ENCODE results near the gene TNP1.

TNP1 gene

DNA sequence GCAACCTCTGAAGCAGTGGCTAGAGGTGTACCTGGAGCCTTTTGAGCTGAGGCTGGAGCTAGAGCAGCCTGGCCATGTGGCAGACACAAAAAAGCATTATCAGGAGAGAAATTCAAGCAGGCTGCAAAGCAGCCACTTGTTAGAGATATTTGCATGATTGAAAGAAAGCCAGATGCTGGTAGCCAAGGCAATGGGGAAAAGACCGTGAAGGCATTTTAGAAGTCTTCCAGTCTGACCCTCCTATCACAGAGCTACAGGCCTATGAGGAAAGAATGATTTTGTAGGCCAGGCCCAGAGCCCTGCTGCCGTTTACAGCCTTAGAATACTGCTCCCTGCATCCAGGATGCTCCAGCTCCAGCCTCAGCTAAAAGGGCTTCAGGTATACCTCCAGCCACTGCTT lies 41.4 kb upstream of the TNP1 start:
- TF ChIP-seq, protein P1, sequence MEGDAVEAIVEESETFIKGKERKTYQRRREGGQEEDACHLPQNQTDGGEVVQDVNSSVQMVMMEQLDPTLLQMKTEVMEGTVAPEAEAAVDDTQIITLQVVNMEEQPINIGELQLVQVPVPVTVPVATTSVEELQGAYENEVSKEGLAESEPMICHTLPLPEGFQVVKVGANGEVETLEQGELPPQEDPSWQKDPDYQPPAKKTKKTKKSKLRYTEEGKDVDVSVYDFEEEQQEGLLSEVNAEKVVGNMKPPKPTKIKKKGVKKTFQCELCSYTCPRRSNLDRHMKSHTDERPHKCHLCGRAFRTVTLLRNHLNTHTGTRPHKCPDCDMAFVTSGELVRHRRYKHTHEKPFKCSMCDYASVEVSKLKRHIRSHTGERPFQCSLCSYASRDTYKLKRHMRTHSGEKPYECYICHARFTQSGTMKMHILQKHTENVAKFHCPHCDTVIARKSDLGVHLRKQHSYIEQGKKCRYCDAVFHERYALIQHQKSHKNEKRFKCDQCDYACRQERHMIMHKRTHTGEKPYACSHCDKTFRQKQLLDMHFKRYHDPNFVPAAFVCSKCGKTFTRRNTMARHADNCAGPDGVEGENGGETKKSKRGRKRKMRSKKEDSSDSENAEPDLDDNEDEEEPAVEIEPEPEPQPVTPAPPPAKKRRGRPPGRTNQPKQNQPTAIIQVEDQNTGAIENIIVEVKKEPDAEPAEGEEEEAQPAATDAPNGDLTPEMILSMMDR (conservative IDR thresholded peaks at IDR 0.05; ENCODE audit: control insufficient read depth, insufficient read depth, low read depth, low read length), result no peak
- H3K4me3 ChIP-seq (ENCODE audit: control insufficient read depth, low read depth, low read length), result no peak overlapping the region
- no peak for DNase-seq (ENCODE audit: low read depth)

DNA sequence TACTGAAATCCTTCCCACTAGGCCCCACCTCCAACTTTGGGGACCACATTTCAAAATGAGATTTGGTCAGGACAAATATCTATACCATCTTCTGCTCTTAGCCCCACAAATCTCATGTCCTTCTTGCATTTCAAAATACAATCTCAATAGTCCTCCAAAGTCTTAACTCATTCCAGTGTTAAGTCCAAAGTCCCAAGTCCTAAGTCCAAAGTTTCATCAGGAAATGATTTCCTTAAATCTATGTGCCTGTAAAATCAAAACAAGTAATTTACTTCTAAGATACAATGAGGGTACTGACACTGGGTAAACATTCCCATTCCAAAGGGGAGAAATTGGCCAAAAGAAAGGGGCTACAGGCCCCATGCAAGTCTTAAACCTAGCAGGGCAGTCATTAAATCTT lies 40.5 kb upstream of the TNP1 start:
- TF ChIP-seq, protein P1 (conservative IDR thresholded peaks at IDR 0.05; ENCODE audit: control insufficient read depth, insufficient read depth, low read depth, low read length), result no peak
- no peak overlapping the region for H3K4me3 ChIP-seq (ENCODE audit: control insufficient read depth, low read depth, low read length)
- no peak for DNase-seq (ENCODE audit: low read depth)

DNA sequence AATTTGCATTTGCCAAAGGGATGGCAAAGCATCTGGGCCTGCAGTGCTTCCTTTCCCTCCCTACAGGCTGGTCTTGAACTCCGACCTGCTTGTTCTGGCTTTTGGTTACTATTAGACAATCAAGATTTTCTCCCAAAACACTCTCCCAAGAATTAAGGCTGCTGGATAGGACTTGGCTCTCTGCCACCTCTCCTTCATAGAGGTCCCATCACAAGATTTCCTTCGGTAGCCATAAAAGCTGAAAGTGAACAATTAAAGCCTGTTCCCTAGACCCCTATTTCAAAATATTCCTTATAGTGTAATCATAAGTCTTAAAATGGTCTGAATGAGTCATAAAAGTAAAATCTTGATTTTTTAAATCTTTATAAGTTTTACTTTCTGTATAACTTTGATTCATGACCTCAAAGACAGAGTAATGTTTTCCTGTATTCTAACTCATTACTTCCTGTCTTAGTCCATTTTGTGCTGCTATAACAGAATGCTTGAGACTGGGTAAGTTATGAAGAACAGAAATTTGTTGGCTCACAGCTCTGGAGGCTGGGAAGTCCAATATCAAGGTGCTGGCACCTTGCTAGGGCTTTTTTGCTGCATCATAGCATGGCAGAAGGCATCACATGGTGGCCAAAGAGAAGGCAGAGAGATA lies 37.8 kb upstream of the TNP1 start:
- no peak for DNase-seq (ENCODE audit: low read depth)
- no peak overlapping the region for H3K4me3 ChIP-seq (ENCODE audit: control insufficient read depth, low read depth, low read length)
- TF ChIP-seq, protein P1 (conservative IDR thresholded peaks at IDR 0.05; ENCODE audit: control insufficient read depth, insufficient read depth, low read depth, low read length), result no peak

DNA sequence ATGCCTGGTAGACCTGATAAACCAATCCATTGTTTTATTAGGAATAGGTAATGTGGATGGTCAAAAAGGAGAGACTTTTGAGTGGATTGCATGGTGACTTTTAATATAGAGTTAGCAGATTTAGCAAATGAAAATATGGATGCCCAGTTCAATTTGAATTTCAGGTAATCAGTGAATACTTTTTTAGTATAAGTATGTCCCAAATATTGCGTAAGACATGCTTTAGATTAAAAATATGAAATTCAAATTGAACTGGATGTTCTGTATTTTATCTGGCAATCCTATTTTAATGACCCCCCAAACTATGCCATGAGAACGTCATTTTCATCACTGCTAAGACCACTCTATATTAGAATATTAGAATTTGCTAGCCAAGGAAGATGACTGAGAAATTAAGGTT lies 30.3 kb upstream of the TNP1 start:
- no peak overlapping the region for H3K4me3 ChIP-seq (ENCODE audit: control insufficient read depth, low read depth, low read length)
- no peak for DNase-seq (ENCODE audit: low read depth)
- TF ChIP-seq, protein P1 (conservative IDR thresholded peaks at IDR 0.05; ENCODE audit: control insufficient read depth, insufficient read depth, low read depth, low read length), result no peak

DNA sequence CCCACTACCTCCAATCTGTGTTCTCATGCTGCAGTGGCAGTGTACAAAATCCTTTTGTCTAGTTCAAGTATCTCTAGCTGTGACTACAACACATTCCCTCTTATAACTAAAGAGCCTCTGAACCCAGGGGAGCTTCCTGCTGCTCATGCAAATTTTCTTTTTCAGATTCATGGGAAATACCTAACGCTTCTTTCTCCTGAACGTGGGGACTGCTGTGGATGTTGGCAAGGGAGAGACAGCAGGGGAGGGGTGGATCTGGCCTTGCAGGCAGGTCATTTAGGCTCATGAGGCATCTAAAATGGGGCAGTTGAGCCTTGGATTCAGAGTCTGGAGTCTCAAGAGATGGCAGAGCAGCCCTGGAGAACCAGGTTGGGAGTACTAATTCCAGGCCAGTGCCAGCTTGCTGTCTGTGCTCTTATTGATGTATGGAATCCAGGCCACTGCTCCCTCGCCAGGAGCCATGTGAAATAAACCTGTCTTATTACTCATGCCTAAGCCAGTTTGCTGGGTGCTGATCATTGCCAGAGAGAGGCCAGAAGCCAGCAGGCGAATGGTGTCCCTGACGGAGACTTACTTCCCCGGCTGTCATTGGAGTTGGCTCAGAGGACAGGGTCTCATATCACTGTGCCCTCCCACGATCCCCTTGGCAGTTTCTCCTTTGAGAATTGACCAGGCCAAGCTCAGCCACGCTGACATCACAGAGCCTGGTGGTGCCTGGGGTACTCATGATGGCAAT lies 29.2 kb upstream of the TNP1 start:
- DNase-seq (ENCODE audit: low read depth), result no peak
- H3K4me3 ChIP-seq (ENCODE audit: control insufficient read depth, low read depth, low read length), result no peak overlapping the region
- TF ChIP-seq, protein P1 (conservative IDR thresholded peaks at IDR 0.05; ENCODE audit: control insufficient read depth, insufficient read depth, low read depth, low read length), result no peak

DNA sequence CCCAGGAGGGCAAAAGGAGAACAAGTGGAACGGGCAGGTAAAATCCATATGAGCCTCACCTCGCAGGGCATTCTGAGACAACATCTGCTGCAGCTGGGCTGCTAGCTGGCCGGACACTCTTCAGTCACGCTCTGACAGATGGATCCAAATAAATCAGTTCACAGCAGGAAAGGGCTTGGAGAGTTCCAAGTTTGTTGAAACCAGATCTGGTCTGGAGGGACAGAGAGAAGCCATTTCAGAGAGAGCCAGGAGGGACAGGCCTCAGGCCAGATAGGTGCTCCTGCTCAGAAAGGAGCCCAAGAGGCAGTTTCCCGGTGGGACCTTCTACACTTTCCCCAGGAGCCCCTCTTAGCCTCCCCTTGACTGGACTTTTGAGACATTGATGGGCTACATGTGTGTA lies 28.2 kb upstream of the TNP1 start:
- no peak for DNase-seq (ENCODE audit: low read depth)

More for the DNA sequence above, 28.2 kb upstream of the TNP1 start:
- TF ChIP-seq, protein P1 (conservative IDR thresholded peaks at IDR 0.05; ENCODE audit: control insufficient read depth, insufficient read depth, low read depth, low read length), result no peak
- no peak overlapping the region for H3K4me3 ChIP-seq (ENCODE audit: control insufficient read depth, low read depth, low read length)

Data from fibroblast of mammary gland (primary cell).